ENCODE results near the gene ZNF292. TPM values are rescaled to one million over a fixed set of nuclear protein-coding genes. Genes with fewer than 3 reads are reported as not detected.

Gene ZNF292
- total and polyA plus RNA-seq, 2 donors (not counting 1 experiment from before 2014, with no cell fraction given): 10.1 to 84.1 TPM

- H3K79me2 ChIP-seq (ENCODE audit: control insufficient read depth, insufficient read depth, low read length): no peaks in the 10 kb centered on the region
- no peak overlapping the region for H3K4me2 ChIP-seq (replicated peaks; ENCODE audit: low read depth, low read length, poor library complexity, severe bottlenecking)
- WGBS (ENCODE audit: insufficient coverage): no CpG with 5 or more reads among the region's 2 CpGs
- no peak overlapping the region for H3K27ac ChIP-seq (ENCODE audit: low read length in 2 of 2)
- Mint-ChIP-seq H3K4me1 (peaks cover 2% of the 10 kb centered on the region), H3K27me3 (peaks cover 3% of the 10 kb centered on the region), H3K9me3 (ENCODE audit: insufficient read depth) (no peaks in the 10 kb centered on the region), H3K27ac (no peak overlapping the region), H3K4me3 (no peak overlapping the region)
- ATAC-seq (ENCODE audit: low read depth) (no peak), DNase-seq (no peak)
- no peak overlapping the region for H2AFZ ChIP-seq (ENCODE audit: insufficient read depth, low read depth, low read length, poor library complexity, severe bottlenecking)
- H3K9me3 ChIP-seq (ENCODE audit: control extremely low read depth in 1 of 3, control insufficient read depth in 2 of 3, insufficient read depth in 1 of 3, low read length in 2 of 3): peaks cover 0 to 2% (median 0%) of the 10 kb centered on the region in 3 donors
- intact Hi-C loops (cut with micrococcal nuclease): no loop called here
- TF ChIP-seq, protein P1, sequence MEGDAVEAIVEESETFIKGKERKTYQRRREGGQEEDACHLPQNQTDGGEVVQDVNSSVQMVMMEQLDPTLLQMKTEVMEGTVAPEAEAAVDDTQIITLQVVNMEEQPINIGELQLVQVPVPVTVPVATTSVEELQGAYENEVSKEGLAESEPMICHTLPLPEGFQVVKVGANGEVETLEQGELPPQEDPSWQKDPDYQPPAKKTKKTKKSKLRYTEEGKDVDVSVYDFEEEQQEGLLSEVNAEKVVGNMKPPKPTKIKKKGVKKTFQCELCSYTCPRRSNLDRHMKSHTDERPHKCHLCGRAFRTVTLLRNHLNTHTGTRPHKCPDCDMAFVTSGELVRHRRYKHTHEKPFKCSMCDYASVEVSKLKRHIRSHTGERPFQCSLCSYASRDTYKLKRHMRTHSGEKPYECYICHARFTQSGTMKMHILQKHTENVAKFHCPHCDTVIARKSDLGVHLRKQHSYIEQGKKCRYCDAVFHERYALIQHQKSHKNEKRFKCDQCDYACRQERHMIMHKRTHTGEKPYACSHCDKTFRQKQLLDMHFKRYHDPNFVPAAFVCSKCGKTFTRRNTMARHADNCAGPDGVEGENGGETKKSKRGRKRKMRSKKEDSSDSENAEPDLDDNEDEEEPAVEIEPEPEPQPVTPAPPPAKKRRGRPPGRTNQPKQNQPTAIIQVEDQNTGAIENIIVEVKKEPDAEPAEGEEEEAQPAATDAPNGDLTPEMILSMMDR (IDR thresholded peaks at IDR 0.05): no peak
- no peak for TF ChIP-seq EZH2 (IDR thresholded peaks at IDR 0.05; ENCODE audit: borderline replicate concordance, insufficient read depth, low read depth, low read length, poor library complexity, severe bottlenecking)
- H3K4me1 ChIP-seq (ENCODE audit: control insufficient read depth in 2 of 2, insufficient read depth in 2 of 2, low read length in 2 of 2): peaks cover 0 to 5% of the 10 kb centered on the region in 2 donors
- POLR2A ChIA-PET: no interaction called here
- CTCF ChIA-PET: no interaction called here
- no peaks in the 10 kb centered on the region for H4K20me1 ChIP-seq (ENCODE audit: control insufficient read depth, insufficient read depth, low read length, poor library complexity, severe bottlenecking)
- no peak overlapping the region for H3K9ac ChIP-seq (ENCODE audit: low read length)
- peaks cover 0 to 3% (median 0%) of the 10 kb centered on the region in 4 experiments for H3K27me3 ChIP-seq (replicated peaks in 1 of 4; ENCODE audit: control extremely low read depth in 1 of 4, control insufficient read depth in 3 of 4, insufficient read depth in 4 of 4, low read length in 3 of 4)
- H3K4me3 ChIP-seq (ENCODE audit: control extremely low read depth in 1 of 5, extremely low read depth in 1 of 5, insufficient read depth in 1 of 5, low read depth in 2 of 5, low read length in 4 of 5): no peak overlapping the region
- no peaks in the 10 kb centered on the region for H3K36me3 ChIP-seq (replicated peaks in 1 of 2; ENCODE audit: control extremely low read depth in 1 of 2, control insufficient read depth in 1 of 2, extremely low read depth in 1 of 2, insufficient read depth in 2 of 2, low read length in 1 of 2)
These were observed 27.6 kb upstream of the ZNF292 start for GRCh38 chr6:87127737-87128136.

DNA sequence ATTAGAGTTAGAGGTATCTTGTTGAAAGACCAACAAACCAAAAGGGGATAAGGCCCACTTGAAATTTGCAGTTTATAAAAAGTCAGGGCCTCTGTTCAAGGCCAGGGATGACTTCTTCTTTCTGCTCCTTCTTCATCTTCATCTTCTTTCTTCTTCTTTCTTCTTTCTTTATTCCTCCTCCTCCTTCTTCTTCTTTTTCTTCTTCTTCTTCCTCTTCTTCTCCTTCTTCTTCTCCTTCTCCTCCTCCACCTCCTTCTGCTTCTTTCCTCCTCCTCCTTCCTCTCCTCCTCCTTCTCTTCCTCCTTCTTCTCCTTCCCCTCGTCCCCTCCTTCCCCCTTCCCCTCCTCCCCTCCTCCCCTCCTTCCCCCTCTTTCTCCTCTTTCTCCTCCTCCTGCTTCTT is 18.4 kb upstream of the ZNF292 start:
- CTCF ChIA-PET: interaction anchor here (2.4 kb wide), 1 partner anchor 11 kb away, joined by 13 read pairs; no protein-coding TSS in a partner anchor
- peaks cover 0 to 6% (median 0%) of the 10 kb centered on the region in 3 donors for H3K9me3 ChIP-seq (ENCODE audit: control extremely low read depth in 1 of 3, control insufficient read depth in 2 of 3, insufficient read depth in 1 of 3, low read length in 2 of 3)
- WGBS (ENCODE audit: insufficient coverage): 20% methylated on average over 1 of the region's 1 CpG
- no peak for DNase-seq
- H4K20me1 ChIP-seq (ENCODE audit: control insufficient read depth, insufficient read depth, low read length, poor library complexity, severe bottlenecking): no peaks in the 10 kb centered on the region
- no peaks in the 10 kb centered on the region for H3K36me3 ChIP-seq (replicated peaks in 1 of 2; ENCODE audit: control extremely low read depth in 1 of 2, control insufficient read depth in 1 of 2, extremely low read depth in 1 of 2, insufficient read depth in 2 of 2, low read length in 1 of 2)
- H3K79me2 ChIP-seq (ENCODE audit: control insufficient read depth, insufficient read depth, low read length): no peaks in the 10 kb centered on the region
- no peak overlapping the region for H3K27ac Mint-ChIP-seq
- no peaks in the 10 kb centered on the region for H3K27me3 Mint-ChIP-seq
- H3K9me3 Mint-ChIP-seq (ENCODE audit: insufficient read depth): no peaks in the 10 kb centered on the region
- ATAC-seq (ENCODE audit: low read depth): no peak
- no peak overlapping the region for H3K4me3 ChIP-seq (ENCODE audit: control extremely low read depth in 1 of 5, extremely low read depth in 1 of 5, insufficient read depth in 1 of 5, low read depth in 2 of 5, low read length in 4 of 5)
- H3K9ac ChIP-seq (ENCODE audit: low read length): no peak overlapping the region
- H3K27ac ChIP-seq (ENCODE audit: low read length in 2 of 2): no peak overlapping the region
- no peak overlapping the region for H3K4me3 Mint-ChIP-seq
- H3K4me1 ChIP-seq (ENCODE audit: control insufficient read depth in 2 of 2, insufficient read depth in 2 of 2, low read length in 2 of 2): no peaks in the 10 kb centered on the region
- no peak for TF ChIP-seq EZH2 (IDR thresholded peaks at IDR 0.05; ENCODE audit: borderline replicate concordance, insufficient read depth, low read depth, low read length, poor library complexity, severe bottlenecking)
- TF ChIP-seq, protein P1 (IDR thresholded peaks at IDR 0.05): no peak
- no peak overlapping the region for H3K4me2 ChIP-seq (replicated peaks; ENCODE audit: low read depth, low read length, poor library complexity, severe bottlenecking)
- peaks cover 1% of the 10 kb centered on the region for H3K4me1 Mint-ChIP-seq
- POLR2A ChIA-PET: no interaction called here
- peak overlapping the region; percentile 31 for H2AFZ ChIP-seq (ENCODE audit: insufficient read depth, low read depth, low read length, poor library complexity, severe bottlenecking)
- intact Hi-C loops (cut with micrococcal nuclease): loop anchor here (5.0 kb wide), 2 partner anchors 270 to 455 kb away; partner anchors contain the start of genes CFAP206 and ORC3
- H3K27me3 ChIP-seq (replicated peaks in 1 of 4; ENCODE audit: control extremely low read depth in 1 of 4, control insufficient read depth in 3 of 4, insufficient read depth in 4 of 4, low read length in 3 of 4): no peaks in the 10 kb centered on the region

Data from B cell (primary cell).